GM19395 (cell line): Measurements from ENCODE around the gene SLC35E3.
"Not testable (repeated sequence)": the region's sequence is repeated elsewhere in the genome, so short reads cannot be mapped to it uniquely, and the experiment has no call there.

Source experiments
- ATAC-seq: cut with Tn5 transposase; IDR thresholded peaks from one replicate; pipeline ENCODE4 v1.9.1; 2021; ENCODE audit warnings: mild to moderate bottlenecking, moderate library complexity; ENCODE audit not compliant: unreplicated experiment

SLC35E3 gene

DNA sequence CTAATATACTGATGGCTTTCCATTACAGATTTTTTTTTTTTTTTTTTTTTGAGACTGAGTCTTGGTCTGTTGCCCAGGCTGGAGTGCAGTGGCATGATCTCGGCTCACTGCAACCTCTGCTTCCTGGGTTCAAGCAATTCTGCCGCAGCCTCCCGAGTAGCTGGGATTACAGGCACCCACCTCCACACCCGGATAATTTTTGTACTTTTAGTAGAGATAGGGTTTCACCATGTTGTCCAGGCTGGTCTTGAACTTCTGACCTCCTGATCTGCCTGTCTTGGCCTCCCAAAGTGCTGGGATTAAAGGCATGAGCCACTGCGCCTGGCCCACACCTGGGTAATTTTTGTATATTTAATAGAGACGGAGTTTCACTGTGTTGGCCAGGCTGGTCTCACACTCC, 65.6 kb downstream of the SLC35E3 start:
- ATAC-seq = not testable (repeated sequence)

- ATAC-seq = no peak
Measured at GRCh38 chr12:68812553-68813241, 66.7 kb downstream of the SLC35E3 start.

- ATAC-seq = no peak
Measured at GRCh38 chr12:68813242-68813593, 67.2 kb downstream of the SLC35E3 start.

DNA sequence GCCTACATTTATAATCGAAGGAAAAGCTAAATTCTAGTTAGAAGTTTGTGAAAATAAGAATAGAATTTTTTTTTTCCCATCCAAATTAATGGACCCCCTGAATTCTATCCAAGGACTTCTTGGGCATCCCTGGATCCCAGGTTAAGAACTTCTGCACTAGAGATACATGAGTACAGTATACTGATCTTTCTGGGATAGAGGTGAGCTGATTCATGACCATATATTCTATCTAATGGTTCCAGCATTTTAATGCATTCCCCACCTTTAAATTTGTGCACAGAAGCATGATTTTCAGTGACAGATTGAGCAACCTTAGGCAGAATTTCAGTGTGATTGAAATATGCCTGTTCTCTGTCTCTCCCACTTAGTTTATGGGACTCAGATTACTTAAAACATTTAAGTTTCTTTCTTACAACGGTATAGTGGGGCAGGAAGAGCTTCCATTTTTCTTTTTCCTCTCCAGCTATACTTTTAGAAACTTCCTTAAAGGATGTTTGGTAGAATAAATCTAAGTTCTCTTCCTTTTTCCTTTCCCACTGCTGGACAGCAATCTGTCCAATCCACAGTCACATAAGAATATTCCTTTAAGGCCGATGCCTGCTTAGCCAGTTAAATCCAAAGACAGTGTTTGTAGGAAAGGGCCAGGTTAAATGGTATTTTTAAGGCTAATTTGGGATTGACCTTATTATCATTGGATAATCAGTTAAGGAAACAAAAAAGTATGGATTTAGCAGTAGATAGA, 68.7 kb downstream of the SLC35E3 start:
- no peak for ATAC-seq

- ATAC-seq = no peak
Measured at GRCh38 chr12:68815232-68815927, 69.4 kb downstream of the SLC35E3 start.

DNA sequence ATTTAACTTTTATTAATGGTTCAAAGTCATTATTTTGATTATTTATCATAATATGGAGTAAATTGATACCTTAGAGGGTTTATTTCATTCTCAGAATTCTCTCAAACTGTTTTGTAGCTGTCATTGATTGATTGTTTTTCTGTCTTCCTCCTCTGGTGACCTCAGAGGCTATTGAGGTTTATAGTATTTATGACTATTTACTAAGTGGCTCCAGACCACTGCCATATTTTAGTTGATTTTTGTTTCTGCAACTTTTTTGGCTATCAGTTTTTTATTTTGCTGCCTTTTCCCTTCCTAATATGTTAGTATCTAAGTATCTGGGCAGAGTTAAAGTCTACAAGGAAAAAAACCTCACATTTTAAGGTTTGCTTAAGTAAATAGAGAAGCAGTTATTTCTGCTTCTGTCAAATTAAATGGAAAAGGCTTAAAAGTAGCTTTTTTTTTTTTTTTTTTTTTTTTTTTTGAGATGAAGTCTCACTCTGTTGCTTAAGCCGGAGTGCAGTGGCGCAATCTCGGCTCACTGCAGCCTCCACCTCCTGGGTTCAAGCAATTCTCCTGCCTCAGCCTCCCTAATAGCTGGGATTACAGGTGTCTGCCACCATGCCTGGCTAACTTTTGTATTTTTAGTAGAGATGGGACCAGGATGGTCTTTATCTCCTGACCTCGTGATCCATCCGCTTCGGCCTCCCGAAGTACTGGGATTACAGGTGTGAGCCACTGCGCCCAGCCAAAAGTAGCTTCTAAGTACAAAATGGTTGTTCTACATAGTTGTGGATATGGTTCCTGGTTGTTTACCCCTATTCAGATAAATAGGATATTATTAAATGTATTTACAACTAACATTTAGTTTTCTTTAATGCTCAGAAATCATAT, 70.2 kb downstream of the SLC35E3 start:
- no peak for ATAC-seq

GRCh38 chr12:68819481-68819880, 73.5 kb downstream of the SLC35E3 start:
- not testable (repeated sequence) for ATAC-seq

DNA sequence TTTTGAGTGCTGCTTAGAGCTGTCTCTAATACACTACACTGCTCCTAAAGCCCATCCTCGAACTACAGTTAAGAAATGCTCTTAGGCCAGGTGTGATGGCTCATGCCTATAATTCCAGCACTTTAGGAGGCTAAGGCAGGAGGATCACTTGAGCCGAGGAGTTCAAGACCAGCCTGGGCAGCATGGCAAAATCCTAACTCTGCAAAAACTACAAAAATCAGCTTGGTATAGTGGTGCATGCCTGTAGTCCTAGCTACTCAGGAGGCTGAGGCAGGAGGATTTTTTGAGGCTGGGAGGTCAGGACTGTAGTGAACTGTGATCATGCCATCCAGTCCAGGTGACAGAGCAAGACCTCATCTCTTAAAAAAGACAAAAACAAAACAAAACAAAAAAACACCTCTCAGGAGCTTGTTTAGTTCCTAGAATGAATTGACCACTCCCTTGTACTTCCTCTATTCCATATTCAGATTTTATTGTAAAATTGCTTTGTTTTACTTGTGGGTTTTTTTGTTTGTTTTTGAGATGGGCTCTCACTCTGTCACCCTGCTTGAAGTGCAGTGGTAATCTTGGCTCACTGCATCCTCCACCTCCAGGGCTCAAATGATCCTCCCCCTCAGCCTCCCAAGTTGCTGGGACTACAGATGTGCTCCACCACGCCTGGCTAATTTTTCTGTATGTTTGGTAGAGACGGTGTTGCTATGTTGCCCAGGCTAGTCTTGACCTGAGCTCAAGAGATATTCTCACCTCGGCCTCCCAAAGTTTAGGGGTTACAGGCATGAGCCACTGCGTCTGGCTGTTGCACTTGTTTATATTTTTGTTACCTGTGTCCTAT, 75.6 kb downstream of the SLC35E3 start:
- ATAC-seq = no peak

- ATAC-seq = no peak
Measured at GRCh38 chr12:68823696-68824095, 77.7 kb downstream of the SLC35E3 start.

- no peak for ATAC-seq
Measured at GRCh38 chr12:68824131-68824530, 78.2 kb downstream of the SLC35E3 start.

DNA sequence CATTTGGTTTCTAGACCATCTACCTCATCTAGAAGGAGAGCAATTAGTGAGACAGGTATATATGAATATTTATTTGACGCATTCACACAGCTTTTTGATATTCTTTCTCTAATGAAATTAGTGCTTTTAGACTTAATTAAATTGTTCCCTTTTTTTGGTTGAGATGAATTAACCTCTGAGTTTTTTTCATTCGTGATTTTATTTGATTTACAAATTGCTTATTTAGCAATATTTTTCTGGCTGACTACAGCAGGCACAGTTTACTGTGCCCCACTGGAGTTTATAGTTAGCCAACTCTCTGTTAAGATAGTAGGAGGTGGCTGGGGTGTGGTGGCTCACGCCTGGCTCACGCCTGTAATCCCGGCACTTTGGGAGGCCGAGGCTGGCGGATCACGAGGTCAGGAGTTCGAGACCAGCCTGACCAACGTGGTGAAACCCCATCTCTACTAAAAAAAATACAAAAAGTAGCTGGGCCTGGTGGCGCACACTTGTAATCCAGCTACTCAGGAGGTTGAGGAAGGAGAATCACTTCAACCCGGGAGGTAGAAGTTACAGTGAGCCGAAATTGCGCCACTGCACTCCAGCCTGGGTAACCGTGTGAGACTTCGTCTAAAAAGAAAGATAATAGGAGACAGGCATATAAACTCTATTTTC, 78.7 kb downstream of the SLC35E3 start:
- ATAC-seq = no peak

GRCh38 chr12:68825569-68826217, 79.7 kb downstream of the SLC35E3 start:
- ATAC-seq = no peak

DNA sequence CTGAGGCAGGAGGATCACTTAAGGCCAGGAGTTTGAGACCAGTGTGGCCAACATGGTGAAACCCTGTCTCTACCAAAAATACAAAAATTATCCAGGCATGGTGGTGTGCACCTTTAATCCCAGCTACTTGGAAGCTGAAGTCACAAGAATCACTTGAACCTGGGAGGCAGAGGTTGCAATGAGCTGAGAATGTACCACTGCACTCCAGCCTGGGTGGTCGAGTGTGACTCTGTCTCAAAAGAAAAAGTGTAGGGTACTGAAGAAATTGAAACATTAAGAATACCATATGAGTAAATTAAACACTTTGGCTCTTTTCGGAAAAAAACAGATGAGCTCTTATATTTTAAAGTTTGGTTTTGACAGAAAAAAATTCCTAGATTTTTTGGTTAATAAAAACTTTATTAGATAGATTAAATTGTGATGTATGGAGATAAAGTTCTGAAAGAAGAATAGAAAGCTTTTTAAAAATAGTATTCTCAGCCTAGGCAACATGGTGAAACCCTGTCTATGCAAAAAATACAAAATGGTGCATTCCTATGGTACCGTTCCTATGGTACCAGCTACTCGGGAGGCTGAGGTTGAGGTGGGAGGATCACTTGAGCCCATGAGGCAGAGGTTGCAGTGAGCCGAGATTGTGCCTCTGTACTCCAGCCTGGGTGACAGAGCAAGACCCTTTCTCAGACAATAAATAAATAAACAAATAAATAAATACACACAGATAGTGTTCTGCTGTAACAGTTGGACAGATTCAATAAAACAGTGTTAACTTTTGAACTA, 82.1 kb downstream of the SLC35E3 start:
- no peak for ATAC-seq

DNA sequence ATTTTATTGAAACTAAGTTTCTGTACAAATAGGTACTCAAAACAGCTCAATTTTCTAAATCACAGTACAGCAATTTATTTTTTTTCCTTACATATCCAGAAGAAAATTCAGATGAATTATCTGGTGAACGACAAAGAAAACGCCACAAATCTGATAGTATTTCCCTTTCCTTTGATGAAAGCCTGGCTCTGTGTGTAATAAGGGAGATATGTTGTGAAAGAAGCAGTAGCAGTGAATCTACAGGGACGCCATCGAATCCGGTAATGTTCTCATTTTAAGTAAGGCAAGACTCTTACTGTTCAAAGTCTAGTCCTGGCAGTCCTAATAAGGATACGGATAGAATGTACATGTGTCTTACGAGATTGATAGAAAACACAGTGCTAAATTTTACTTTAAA, 82.7 kb downstream of the SLC35E3 start:
- ATAC-seq = no peak
